ENCODE results near the gene DLGAP1. TPM values are rescaled to one million over a fixed set of nuclear protein-coding genes. Genes with fewer than 3 reads are reported as not detected.

Gene DLGAP1
- total and polyA plus RNA-seq, 2 of the 13 experiments (the other 11 are each of a cell fraction or from before 2014, with no cell fraction given): 0.01 TPM; not detected in 1

- no peak for TF ChIP-seq ZBTB43 (CRISPR knock-in tag; conservative IDR thresholded peaks at IDR 0.05)
- no peak for TF ChIP-seq ZNF30 (CRISPR knock-in tag; IDR thresholded peaks at IDR 0.05)
- no peak for TF ChIP-seq ZBTB10 (CRISPR knock-in tag; IDR thresholded peaks at IDR 0.05; ENCODE audit: borderline replicate concordance)
Measured at GRCh38 chr18:4069183-4069582, 385.9 kb downstream of the DLGAP1 start (continued).

GRCh38 chr18:4068552-4069158, 386.5 kb downstream of the DLGAP1 start:
- WGBS (ENCODE audit: low lambda C conversion rate): 2% methylated on average over 5 of the region's 5 CpGs
- no peaks in the 10 kb centered on the region for H3K4me1 ChIP-seq (ENCODE audit: insufficient read depth, low read length)
- H3K9me3 ChIP-seq (ENCODE audit: low read length): 0 out of 2 replicates have a peak, but pooled peaks cover 3% of the 10 kb centered on the region
- CTCF ChIA-PET (ENCODE audit: low intra/inter-chr PET ratio, low total read pairs): interaction anchor here (1.4 to 1.5 kb wide), 2 partner anchors 297 to 787 kb away, joined by 3 to 6 read pairs; no protein-coding TSS in a partner anchor
- H4K20me1 ChIP-seq (ENCODE audit: insufficient read depth, low read length): no peaks in the 10 kb centered on the region
- H3K36me3 ChIP-seq (replicated peaks in 1 of 2; ENCODE audit: control insufficient read depth in 1 of 2, insufficient read depth in 2 of 2, low read length in 2 of 2): no peaks in the 10 kb centered on the region
- no peaks in the 10 kb centered on the region for H3K27me3 ChIP-seq (ENCODE audit: control insufficient read depth in 1 of 2, insufficient read depth in 2 of 2, low read length in 2 of 2)
- no TSS peak for BruUV-seq (replicated peaks)
- H3K4me3 ChIP-seq (replicated peaks in 1 of 3; ENCODE audit: insufficient read depth in 1 of 3, low read depth in 2 of 3, low read length in 3 of 3): no peak overlapping the region
- peak; percentile 59; the same call in 2 of the 3 replicates for ATAC-seq
- in situ Hi-C loops (cut with HindIII; ENCODE audit: extremely low pct_ligation_motif_present, low pct_unique_long_range_greater_than_20kb): no loop called here
- H2AFZ ChIP-seq (ENCODE audit: low read length): peak overlapping the region; percentile 63
- POLR2A ChIA-PET: interaction anchor here (0.7 kb wide), 1 partner anchor 403 kb away, joined by 3 read pairs; no protein-coding TSS in a partner anchor
- no peak overlapping the region for H3K4me2 ChIP-seq (ENCODE audit: low read depth, low read length)
- H3K27ac ChIP-seq (ENCODE audit: extremely low read length, insufficient read depth, low read length): no peak overlapping the region
- peak; percentile 82 for FAIRE-seq
- H3K9ac ChIP-seq (ENCODE audit: insufficient read depth, low read depth, low read length): no peak overlapping the region
- no peaks in the 10 kb centered on the region for H3K79me2 ChIP-seq (ENCODE audit: insufficient read depth, low read length)
- DNase-seq (ENCODE audit: low spot score): peak; percentile 34
- intact Hi-C loops (cut with micrococcal nuclease; ENCODE audit: unreplicated experiment): loop anchor here (1.0 to 2.0 kb wide), 2 partner anchors 297 to 788 kb away; no protein-coding TSS in a partner anchor
- TF ChIP-seq CTCF (CRISPR knock-in tag; IDR thresholded peaks at IDR 0.05) (peak; percentile 61), ZNF318 (CRISPR knock-in tag; IDR thresholded peaks at IDR 0.05) (no peak)

All from HepG2 (cell line).